Tibial artery (tissue), 4 donors: Measurements from ENCODE around the gene HES5.

Experiments used
- DNase-seq, 2 donors: peaks; one replicate each; pipeline ENCODE4 v3.0.0-alpha.2; 2019
- H3K27ac ChIP-seq, 2 donors: fragments of 200-600 bp; sonication (generic) in 1 of 2; 1 replicate in 1 of 2; 2 replicates in 1 of 2; pipeline ENCODE4 v1.5.1; 2018 to 2019; ENCODE audit warnings: mild to moderate bottlenecking in 1 of 2
- H3K27me3 ChIP-seq, 2 donors: fragments of 200-600 bp; sonication (generic) in 1 of 2; one replicate each; pipeline versions ENCODE4 v1.5.1 to v1.6.0; 2016 to 2019
- H3K36me3 ChIP-seq, 3 donors: fragments of 200-600 bp; sonication (generic) in 2 of 3; one replicate each; pipeline ENCODE4 v1.5.1; 2016 to 2019; ENCODE audit warnings: mild to moderate bottlenecking in 2 of 3
- H3K4me1 ChIP-seq, 4 donors: fragments of 200-600 bp; sonication (generic) in 2 of 4; 1 replicate in 3 of 4; 2 replicates in 1 of 4; pipeline ENCODE4 v1.5.1; 2016 to 2019
- H3K4me3 ChIP-seq, 2 donors: fragments of 200-600 bp; sonication (generic) in 1 of 2; 1 replicate in 1 of 2; 2 replicates in 1 of 2; pipeline ENCODE4 v1.5.1; 2018 to 2019; ENCODE audit warnings: mild to moderate bottlenecking in 2 of 2
- H3K9me3 ChIP-seq, 3 donors: fragments of 200-600 bp; sonication (generic) in 1 of 3; one replicate each; pipeline ENCODE4 v1.5.1; 2016 to 2019
- intact Hi-C: fragments of 100-400 bp; cut with DNase I; formaldehyde crosslinking; loops from one replicate; pipeline ENCODE4 v1.15.0; 2023; ENCODE audit warnings: low total_unique reads
- TF ChIP-seq, protein P1 (sequence below), 2 experiments: fragments of 200-600 bp in 1 of 2; fragments of 450-650 bp in 1 of 2; IDR thresholded peaks; one replicate each; pipeline ENCODE4 v1.5.1; 2017 to 2019; ENCODE audit warnings: antibody characterized with exemption in 2 of 2, mild to moderate bottlenecking in 1 of 2, moderate library complexity in 1 of 2

HES5 gene

DNA sequence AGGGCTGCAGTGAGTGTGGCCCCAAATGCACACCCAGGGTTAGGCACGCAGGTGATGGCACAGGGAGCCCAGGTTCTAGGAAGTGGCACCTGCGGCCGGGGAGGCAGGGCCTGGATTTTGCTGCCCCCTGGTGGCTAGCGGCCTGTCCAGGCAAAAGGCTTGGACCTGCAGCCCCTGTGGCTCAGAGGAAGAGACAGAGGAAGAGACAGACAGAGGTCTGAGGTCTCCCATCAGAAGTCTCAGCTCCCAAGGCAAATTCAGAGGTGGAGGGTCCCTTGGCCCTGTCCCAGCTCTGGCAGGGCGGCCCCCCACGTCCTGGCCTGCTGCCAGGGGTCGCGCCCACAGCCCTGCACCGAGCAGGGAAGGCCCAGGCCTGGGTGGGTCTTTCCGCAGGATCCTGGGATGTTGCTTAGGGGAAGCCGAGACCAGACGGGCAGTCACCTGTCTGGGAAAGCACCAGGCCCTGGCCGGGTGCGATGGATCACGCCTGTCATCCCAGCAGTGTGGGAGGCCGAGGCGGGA is 18.1 kb upstream of the HES5 start:
- intact Hi-C loops, result loop anchor here (2.0 kb wide), 1 partner anchor 133 kb away; no protein-coding TSS in a partner anchor
- Histone ChIP-seq H3K4me1 (peaks cover 0 to 65% (median 41%) of the 10 kb centered on the region in 4 donors), H3K27ac (peak overlapping the region; percentile 95 to 97), H3K9me3 (no peaks in the 10 kb centered on the region), H3K27me3 (peaks cover 0 to 36% of the 10 kb centered on the region in 2 donors), H3K4me3 (peak overlapping the region; percentile 37 to 64), H3K36me3 (no peaks in the 10 kb centered on the region)
- DNase-seq, result peak; percentile 73 to 91
- TF ChIP-seq, protein P1, sequence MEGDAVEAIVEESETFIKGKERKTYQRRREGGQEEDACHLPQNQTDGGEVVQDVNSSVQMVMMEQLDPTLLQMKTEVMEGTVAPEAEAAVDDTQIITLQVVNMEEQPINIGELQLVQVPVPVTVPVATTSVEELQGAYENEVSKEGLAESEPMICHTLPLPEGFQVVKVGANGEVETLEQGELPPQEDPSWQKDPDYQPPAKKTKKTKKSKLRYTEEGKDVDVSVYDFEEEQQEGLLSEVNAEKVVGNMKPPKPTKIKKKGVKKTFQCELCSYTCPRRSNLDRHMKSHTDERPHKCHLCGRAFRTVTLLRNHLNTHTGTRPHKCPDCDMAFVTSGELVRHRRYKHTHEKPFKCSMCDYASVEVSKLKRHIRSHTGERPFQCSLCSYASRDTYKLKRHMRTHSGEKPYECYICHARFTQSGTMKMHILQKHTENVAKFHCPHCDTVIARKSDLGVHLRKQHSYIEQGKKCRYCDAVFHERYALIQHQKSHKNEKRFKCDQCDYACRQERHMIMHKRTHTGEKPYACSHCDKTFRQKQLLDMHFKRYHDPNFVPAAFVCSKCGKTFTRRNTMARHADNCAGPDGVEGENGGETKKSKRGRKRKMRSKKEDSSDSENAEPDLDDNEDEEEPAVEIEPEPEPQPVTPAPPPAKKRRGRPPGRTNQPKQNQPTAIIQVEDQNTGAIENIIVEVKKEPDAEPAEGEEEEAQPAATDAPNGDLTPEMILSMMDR (IDR thresholded peaks at IDR 0.05), result peak; percentile 91 to 97

DNA sequence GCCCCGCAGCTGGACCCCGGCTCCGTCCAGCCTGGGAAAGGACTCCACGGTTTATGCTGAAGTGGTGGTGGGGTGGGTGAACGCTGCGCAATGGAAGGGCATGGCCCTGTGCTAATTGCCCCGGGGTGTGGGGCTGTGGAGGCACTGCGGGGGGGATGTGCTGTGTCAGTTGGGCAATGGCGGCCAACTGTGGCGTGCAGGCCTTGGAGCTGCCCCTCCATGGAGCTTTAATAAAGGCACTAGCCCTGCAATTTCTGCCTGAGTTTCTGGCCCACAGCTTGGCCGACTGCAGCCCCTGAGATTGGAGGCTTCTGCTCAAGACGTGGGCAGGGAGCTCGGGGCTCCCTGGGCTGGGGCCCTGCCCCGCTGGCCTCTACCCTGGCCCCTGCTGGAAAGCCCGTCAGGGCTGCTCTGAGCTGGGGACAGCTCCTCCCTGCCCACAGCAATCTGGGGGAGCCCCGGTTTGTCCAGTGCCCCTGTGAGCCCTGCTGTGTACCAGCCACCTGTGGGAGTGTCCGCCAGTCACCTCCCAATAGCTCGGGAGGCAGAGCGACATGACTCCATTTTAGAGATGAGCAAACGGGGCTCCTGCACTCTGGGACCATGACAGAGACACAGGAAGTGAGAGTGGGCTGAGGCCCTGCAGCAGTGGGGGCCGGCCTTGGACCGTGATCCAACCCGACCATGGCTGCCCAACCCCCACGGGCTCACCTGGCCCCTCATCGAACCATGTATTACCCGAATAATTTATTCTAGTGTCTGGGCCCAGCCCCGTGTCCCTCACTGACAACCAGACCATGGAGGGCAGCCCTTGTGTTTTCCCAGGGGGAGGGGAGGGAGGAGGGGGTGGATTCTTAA is 17.4 kb upstream of the HES5 start:
- intact Hi-C loops, result loop anchor here (2.0 kb wide), 2 partner anchors 17 to 133 kb away; partner anchors contain the start of gene HES5
- Histone ChIP-seq H3K4me3 (peak overlapping the region; percentile 56 to 64), H3K36me3 (no peaks in the 10 kb centered on the region), H3K27ac (peak overlapping the region; percentile 95 to 97), H3K9me3 (no peaks in the 10 kb centered on the region), H3K4me1 (peaks cover 0 to 67% (median 41%) of the 10 kb centered on the region in 4 donors), H3K27me3 (peaks cover 0 to 43% of the 10 kb centered on the region in 2 donors)
- TF ChIP-seq, protein P1 (IDR thresholded peaks at IDR 0.05), result no peak
- DNase-seq, result no peak

DNA sequence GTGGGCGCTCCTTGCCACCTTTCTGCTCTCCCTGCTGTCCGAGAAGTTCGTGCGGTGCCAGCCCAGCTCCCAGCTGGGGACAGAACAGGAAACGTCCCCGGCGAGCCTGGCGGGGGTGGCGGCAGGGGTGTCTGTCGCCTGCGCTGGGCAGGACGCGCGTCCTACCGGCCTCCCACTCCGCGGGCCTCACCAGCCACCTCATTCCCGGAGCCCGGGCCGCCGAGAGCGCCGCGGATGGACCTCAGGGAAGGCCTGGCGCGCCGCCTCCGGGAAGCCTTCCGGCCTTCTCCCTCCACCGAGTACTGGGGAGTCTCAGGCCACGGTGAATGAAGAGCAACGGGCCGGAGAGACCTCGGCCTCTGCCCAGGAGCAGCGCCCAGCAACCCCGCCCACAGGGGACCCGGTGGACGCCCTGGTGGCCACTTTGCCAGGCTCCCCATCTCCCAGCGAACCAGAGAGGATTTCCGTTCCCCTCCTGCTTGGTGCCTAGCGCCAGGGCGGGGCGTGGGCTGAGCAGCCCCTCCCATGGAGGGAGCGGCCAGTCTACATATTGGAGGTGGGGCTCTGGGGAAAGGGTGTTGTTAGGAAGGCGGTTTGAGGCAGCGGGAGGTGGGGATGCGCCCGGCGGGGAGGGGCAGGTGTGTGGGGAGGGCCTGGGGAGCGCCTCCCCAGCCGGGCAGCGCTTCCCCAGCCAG is 16.6 kb upstream of the HES5 start:
- Histone ChIP-seq H3K9me3 (no peaks in the 10 kb centered on the region), H3K27ac (peak overlapping the region; percentile 95 to 97), H3K4me1 (peaks cover 0 to 67% (median 41%) of the 10 kb centered on the region in 4 donors), H3K4me3 (peak overlapping the region; percentile 56 to 64), H3K36me3 (no peaks in the 10 kb centered on the region), H3K27me3 (peaks cover 0 to 51% of the 10 kb centered on the region in 2 donors)
- peak; percentile 91 to 94 for DNase-seq
- intact Hi-C loops, result loop anchor here (2.0 kb wide), 1 partner anchor 16 kb away; the partner anchor contains the start of gene HES5
- TF ChIP-seq, protein P1 (IDR thresholded peaks at IDR 0.05), result peak in 1 of 2 experiments; percentile 16

DNA sequence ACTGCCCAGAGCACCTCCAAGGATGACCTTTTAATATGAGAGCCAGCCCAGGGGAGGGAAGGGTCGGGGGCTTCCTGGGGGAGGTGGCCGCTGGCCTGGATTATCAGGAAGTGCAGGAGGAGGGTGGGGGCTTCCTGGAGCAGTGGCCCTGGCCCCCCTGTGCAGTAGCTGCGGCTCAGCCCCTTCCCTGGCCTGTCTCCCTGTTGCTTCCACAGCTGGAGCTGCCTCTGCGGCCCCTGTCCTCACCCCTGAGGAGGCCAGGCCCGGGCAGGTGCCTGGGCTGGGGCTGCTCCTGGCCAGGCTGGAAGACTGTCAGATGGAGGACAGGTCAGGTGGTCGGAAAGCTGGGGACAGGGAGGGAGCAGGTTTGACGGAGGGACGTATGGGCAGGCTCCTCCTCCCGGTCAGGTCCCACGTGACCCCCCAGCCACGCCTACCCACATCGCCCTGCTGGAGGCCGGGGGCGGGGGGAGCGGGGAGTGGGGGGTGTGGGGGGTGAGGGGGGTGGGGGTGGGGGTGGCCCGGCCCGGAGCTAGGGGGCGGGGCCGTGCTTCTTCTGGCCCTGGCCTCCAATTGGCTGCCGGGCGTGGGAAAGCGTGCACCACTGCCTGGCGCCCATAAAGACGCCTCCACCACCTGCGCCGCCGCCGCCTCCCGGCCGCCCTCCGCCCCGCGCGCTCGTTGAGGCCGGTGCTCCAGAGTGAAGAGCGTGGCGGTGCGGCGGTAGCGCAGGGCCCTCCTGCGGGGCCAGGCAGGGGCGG is 15.9 kb upstream of the HES5 start:
- Histone ChIP-seq H3K36me3 (no peaks in the 10 kb centered on the region), H3K27me3 (peaks cover 0 to 56% of the 10 kb centered on the region in 2 donors), H3K4me3 (peak overlapping the region; percentile 56 to 64), H3K4me1 (peaks cover 0 to 70% (median 42%) of the 10 kb centered on the region in 4 donors), H3K9me3 (no peaks in the 10 kb centered on the region), H3K27ac (peak overlapping the region; percentile 95 to 97)
- intact Hi-C loops, result loop anchor here (2.0 kb wide), 1 partner anchor 15 kb away; the partner anchor contains the start of gene HES5
- TF ChIP-seq, protein P1 (IDR thresholded peaks at IDR 0.05), result no peak
- peak; percentile 88 to 94 for DNase-seq
